ENCODE measurements around the gene MUCL3.

Gene MUCL3

DNA sequence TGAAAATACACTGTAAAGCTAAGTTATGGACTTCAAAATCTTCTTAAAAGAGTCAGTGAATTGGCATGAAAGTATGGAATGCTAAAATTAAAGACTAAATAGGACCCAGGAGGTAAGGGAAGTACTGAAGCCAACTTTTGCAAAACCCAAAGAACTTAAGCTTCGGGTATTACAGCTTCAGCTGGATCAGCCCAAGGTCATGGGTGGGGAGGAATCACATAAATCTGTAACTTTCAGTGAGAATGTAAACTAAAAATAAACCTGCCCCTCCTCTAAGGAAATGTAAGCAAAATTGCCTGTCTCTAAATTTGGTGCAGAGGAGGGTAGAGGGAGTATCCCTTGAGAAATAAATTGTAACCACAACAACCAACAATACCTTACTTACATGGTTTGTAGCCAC lies 38.4 kb downstream of the MUCL3 start:
- H3K4me3 ChIP-seq (ENCODE audit: low read depth, low read length) = no peak overlapping the region
- no peak for DNase-seq (ENCODE audit: low read depth)
- TF ChIP-seq, protein P1, sequence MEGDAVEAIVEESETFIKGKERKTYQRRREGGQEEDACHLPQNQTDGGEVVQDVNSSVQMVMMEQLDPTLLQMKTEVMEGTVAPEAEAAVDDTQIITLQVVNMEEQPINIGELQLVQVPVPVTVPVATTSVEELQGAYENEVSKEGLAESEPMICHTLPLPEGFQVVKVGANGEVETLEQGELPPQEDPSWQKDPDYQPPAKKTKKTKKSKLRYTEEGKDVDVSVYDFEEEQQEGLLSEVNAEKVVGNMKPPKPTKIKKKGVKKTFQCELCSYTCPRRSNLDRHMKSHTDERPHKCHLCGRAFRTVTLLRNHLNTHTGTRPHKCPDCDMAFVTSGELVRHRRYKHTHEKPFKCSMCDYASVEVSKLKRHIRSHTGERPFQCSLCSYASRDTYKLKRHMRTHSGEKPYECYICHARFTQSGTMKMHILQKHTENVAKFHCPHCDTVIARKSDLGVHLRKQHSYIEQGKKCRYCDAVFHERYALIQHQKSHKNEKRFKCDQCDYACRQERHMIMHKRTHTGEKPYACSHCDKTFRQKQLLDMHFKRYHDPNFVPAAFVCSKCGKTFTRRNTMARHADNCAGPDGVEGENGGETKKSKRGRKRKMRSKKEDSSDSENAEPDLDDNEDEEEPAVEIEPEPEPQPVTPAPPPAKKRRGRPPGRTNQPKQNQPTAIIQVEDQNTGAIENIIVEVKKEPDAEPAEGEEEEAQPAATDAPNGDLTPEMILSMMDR (IDR thresholded peaks at IDR 0.05; ENCODE audit: control insufficient read depth, extremely low read depth, insufficient read depth) = no peak

DNA sequence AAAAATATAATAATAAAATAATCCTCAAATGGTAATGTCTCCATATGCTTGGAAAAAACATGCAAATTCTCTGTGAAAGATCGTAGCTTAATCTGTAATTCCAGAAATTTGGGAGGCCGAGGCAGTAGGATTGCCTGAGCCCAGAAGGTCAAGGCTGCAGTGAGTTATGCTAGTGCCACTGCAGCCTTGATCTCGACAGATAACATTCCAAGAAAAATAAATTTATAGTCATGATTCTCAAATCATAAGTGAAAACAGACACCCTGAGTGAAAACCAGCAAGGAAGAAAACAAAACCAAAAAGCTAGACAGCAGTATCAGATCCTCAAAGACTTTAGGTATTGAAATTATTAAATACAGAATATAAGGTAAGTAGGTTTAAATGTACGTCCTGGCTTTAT lies 38.9 kb downstream of the MUCL3 start:
- no peak overlapping the region for H3K4me3 ChIP-seq (ENCODE audit: low read depth, low read length)
- TF ChIP-seq, protein P1 (IDR thresholded peaks at IDR 0.05; ENCODE audit: control insufficient read depth, extremely low read depth, insufficient read depth) = no peak
- no peak for DNase-seq (ENCODE audit: low read depth)

DNA sequence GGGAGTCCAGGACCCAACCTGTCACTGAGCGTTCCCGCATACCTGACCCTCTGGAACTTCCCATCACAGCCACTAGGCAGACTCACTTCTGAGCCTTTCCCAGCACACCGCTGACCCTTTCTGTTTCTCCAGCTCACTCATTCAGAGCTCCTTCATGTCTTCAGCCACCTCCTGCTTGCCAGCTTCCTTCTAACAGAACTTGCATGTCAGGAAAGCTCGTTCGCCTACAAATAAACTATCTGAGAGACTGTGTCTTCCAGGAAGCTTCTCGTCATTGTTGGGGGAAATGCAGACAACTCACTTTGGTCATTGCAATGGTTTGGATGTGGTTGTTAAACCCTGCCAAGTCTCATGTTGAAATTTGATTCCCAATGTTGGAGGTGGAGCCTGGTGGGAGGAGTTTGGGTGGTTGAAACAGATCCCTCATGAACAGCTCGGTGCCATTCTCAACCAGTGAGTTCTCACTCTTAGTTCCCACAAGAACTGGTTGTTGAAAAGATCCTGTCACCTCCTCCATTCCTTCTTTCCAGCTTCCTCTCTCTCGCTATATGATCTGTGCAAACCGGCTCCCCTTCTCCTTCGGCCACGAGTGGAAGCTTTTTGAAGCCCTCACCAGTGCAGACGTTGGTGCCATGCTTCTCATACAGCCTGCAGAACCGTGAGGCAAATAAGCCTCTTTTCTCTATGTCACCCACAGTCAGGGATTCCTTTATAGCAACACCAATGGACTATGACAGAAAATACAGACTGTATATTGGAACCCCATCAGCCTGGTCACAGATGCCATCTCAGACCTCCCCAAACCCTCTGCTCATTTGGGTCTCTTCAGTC lies 41.4 kb downstream of the MUCL3 start:
- H3K4me3 ChIP-seq (ENCODE audit: low read depth, low read length) = 0 out of 2 replicates have a peak overlapping the region, but pooled peaks have one; percentile 19
- peak; percentile 31 for DNase-seq (ENCODE audit: low read depth)
- TF ChIP-seq, protein P1 (IDR thresholded peaks at IDR 0.05; ENCODE audit: control insufficient read depth, extremely low read depth, insufficient read depth) = peak; percentile 23; the same call in 1 of the 2 replicates

DNA sequence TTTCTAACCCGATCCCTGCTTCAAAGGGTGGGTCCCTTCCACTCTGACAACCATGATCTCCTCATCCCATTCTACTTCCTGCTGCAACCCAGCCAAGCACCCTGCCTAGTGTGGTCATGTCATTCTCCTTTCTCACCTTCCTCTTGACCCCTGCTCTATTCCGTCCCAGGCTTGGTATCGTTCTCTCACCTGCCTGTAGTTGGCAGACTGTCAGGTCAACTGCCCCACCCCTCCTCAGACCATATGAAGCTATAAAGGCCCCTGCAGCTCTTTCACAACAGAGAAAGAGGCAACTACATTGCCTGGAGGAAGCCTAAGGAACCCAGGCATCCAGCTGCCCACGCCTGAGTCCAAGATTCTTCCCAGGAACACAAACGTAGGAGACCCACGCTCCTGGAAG lies 42.7 kb downstream of the MUCL3 start, which contains the start of gene MUC21:
Gene MUC21 (plus strand): TSS at position 280 of the 400 bp plus-strand sequence. CDS start 241 bp downstream, outside the sequence.
- TF ChIP-seq, protein P1 (IDR thresholded peaks at IDR 0.05; ENCODE audit: control insufficient read depth, extremely low read depth, insufficient read depth) = no peak
- no peak for DNase-seq (ENCODE audit: low read depth)
- no peak within 1 kb of the TSS for H3K4me3 ChIP-seq (ENCODE audit: low read depth, low read length)

DNA sequence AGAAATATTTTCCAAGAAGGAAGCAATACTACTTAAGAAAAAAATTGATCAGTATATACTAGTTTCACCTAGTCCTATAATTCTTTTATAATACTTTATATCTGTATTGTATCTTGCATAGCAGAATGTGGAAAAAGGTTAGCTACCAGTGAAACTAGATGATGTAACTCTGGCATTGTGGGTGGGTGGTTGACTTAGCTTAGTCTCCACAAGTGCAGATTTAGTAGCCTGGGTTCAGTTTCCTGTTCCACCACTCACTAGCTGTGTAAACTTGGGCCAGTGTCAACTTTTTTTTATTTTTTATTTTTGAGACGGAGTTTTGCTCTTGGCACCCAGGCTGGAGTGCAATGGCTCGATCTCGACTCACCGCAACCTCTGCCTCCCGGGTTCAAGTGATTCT lies 44.7 kb downstream of the MUCL3 start:
- no peak for DNase-seq (ENCODE audit: low read depth)
- no peak overlapping the region for H3K4me3 ChIP-seq (ENCODE audit: low read depth, low read length)
- TF ChIP-seq, protein P1 (IDR thresholded peaks at IDR 0.05; ENCODE audit: control insufficient read depth, extremely low read depth, insufficient read depth) = no peak

DNA sequence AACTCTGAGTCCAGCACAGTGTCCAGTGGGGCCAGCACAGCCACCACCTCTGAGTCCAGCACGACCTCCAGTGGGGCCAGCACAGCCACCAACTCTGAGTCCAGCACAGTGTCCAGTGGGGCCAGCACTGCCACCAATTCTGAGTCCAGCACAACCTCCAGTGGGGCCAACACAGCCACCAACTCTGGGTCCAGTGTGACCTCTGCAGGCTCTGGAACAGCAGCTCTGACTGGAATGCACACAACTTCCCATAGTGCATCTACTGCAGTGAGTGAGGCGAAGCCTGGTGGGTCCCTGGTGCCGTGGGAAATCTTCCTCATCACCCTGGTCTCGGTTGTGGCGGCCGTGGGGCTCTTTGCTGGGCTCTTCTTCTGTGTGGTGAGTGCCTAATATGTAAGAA lies 46.5 kb downstream of the MUCL3 start:
- no peak for DNase-seq (ENCODE audit: low read depth)
- H3K4me3 ChIP-seq (ENCODE audit: low read depth, low read length) = no peak overlapping the region
- TF ChIP-seq, protein P1 (IDR thresholded peaks at IDR 0.05; ENCODE audit: control insufficient read depth, extremely low read depth, insufficient read depth) = no peak

Data from LNCaP clone FGC (cell line).